D721Med (cell line): ENCODE measurements around the gene FANCC.
A peak's percentile ranks its signal among the peaks of the same experiment; 100 is the strongest.

Experiments
- DNase-seq: peaks from one replicate; pipeline ENCODE4 v3.0.0; 2011; ENCODE audit warnings: low spot score; ENCODE audit not compliant: insufficient read length
- FAIRE-seq: peaks from 2 replicates; lab custom pipeline; 2011; peaks lifted over from hg19 to GRCh38; lab: Jason Lieb, UNC
- TF ChIP-seq, protein P1 (sequence below): IDR thresholded peaks from 2 replicates; pipeline ENCODE4 v1.5.1; 2012; ENCODE audit warnings: mild to moderate bottlenecking, control low read depth; ENCODE audit not compliant: insufficient read depth; ENCODE audit errors: missing control alignments

FANCC gene

GRCh38 chr9:95317119-95317892 lies at the start of gene FANCC:
TSS of gene FANCC (minus strand) at chr9:95317709. CDS start at chr9:95249291, 68,418 bp downstream.
- no peak for FAIRE-seq
- TF ChIP-seq, protein P1, sequence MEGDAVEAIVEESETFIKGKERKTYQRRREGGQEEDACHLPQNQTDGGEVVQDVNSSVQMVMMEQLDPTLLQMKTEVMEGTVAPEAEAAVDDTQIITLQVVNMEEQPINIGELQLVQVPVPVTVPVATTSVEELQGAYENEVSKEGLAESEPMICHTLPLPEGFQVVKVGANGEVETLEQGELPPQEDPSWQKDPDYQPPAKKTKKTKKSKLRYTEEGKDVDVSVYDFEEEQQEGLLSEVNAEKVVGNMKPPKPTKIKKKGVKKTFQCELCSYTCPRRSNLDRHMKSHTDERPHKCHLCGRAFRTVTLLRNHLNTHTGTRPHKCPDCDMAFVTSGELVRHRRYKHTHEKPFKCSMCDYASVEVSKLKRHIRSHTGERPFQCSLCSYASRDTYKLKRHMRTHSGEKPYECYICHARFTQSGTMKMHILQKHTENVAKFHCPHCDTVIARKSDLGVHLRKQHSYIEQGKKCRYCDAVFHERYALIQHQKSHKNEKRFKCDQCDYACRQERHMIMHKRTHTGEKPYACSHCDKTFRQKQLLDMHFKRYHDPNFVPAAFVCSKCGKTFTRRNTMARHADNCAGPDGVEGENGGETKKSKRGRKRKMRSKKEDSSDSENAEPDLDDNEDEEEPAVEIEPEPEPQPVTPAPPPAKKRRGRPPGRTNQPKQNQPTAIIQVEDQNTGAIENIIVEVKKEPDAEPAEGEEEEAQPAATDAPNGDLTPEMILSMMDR, result no peak

GRCh38 chr9:95366731-95367325 lies 49.3 kb upstream of the FANCC start:
- no peak for DNase-seq
- TF ChIP-seq, protein P1, result no peak
- FAIRE-seq, result no peak

More at GRCh38 chr9:95317119-95317892, at the start of gene FANCC:
- peak; percentile 76 for DNase-seq

- FAIRE-seq (no peak), DNase-seq (no peak)
- TF ChIP-seq, protein P1, result no peak
Observed at GRCh38 chr9:95365766-95366165, 48.3 kb upstream of the FANCC start.

- TF ChIP-seq, protein P1, result no peak
- DNase-seq (no peak), FAIRE-seq (peak; percentile 21)
Observed at GRCh38 chr9:95363051-95363841, 45.7 kb upstream of the FANCC start.

- TF ChIP-seq, protein P1, result no peak
- DNase-seq (no peak), FAIRE-seq (no peak)
Observed at GRCh38 chr9:95360866-95361265, 43.4 kb upstream of the FANCC start.

DNA sequence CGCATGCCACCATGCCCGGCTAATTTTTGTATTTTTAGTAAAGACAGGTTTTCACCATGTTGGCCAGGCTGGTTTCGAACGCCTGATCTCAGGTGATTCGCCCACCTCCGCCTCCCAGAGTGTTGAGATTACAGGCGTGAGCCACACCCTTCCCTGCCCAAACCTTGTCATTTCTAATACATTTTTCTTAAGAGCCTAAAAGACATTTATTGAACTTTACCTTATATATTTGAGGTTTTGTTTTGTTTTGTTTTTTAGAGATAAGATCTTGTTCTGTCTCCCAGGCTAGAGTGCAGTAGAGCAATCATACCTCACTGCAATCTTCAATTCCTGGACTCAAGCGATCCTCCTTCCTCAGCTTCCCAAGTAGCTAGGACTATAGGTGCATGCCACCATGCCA lies 39.8 kb upstream of the FANCC start:
- no peak for FAIRE-seq

More for the DNA sequence above, 39.8 kb upstream of the FANCC start:
- DNase-seq, result no peak
- TF ChIP-seq, protein P1, result no peak
